Renal pelvis (tissue), 4 donors: Measurements from ENCODE around the gene HS3ST5. TPM values are rescaled to one million over a fixed set of nuclear protein-coding genes. Genes with fewer than 3 reads are reported as not detected.
"Not testable (repeated sequence)": the region's sequence is repeated elsewhere in the genome, so short reads cannot be mapped to it uniquely, and the experiment has no call there.

ENCODE experiments used
- DNase-seq: peaks from one replicate; pipeline ENCODE4 v3.0.0-alpha.2; 2013
- polyA plus RNA-seq, 3 donors: library from polyadenylated mRNA; unstranded; fragments of 120-200 nt; gene quantifications; one replicate each; pipeline ENCODE4 v1.2.1, GENCODE V29; 2013; ENCODE audit not compliant: insufficient read length in 3 of 3

HS3ST5 gene
- polyA plus RNA-seq, 3 donors = 0.63 to 1.1 (median 0.96) TPM

- no peak for DNase-seq
These were observed 291.8 kb downstream of the HS3ST5 start for GRCh38 chr6:114051031-114051430.

- no peak for DNase-seq
These were observed 293.4 kb downstream of the HS3ST5 start for GRCh38 chr6:114049367-114049966.

DNA sequence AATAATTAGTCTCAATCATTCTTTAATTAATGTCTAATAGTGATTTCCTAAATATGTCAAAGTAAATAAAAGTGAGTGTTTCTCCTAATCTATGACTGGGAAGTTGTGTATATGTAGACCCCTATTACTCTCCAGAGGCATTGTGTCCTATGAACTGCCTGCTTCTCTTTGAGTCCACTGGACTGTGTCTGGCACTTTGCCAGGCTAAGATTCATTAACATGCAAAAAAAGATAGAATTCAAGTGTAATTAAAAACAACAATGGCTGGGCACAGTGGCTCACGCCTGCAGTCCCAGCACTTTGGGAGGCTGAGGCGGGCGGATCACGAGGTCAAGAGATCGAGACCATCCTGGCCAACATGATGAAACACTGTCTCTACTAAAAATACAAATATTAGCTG lies 298.3 kb downstream of the HS3ST5 start:
- not testable (repeated sequence) for DNase-seq

GRCh38 chr6:114042267-114043016 lies 300.4 kb downstream of the HS3ST5 start:
- DNase-seq = no peak

DNA sequence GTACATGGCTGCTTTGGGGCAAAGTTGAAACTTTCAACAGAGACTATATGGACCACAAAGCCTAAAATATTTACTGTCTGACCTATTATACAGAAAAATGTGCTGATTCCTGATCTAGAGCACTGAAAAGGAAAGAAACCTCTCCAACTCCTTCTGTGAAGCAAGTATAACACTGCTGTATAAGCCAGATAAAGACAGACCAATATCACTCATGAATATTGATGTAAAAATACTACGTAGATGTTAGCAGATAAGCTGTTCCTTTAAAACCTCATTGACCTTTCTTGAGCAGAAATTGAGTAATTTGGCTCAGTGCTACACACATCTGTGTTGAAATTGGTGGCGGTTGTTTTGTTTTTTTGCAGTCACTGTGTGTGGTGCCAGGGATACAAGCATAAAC lies 302.0 kb downstream of the HS3ST5 start:
- DNase-seq = no peak

- DNase-seq = no peak
These were observed 303.0 kb downstream of the HS3ST5 start for GRCh38 chr6:114039841-114040240.

DNA sequence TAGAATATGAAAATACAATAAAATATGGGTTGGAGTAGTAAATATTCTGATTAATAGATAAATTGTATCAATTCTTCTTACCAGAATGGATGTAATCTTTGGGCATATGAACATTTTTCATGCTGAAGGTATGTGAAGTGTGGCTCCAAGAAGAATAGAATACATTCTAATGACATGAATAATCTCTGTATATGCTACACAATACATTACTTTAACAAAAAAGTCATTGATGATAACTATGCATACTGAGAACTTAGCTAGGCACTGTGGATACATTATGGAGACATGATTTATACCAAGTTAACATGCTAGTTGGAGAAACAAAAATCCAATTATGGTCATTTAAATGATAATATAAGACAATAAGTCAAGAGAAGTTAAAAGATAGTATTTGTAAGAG lies 309.2 kb downstream of the HS3ST5 start:
- DNase-seq = no peak

GRCh38 chr6:114032721-114033120 lies 310.1 kb downstream of the HS3ST5 start:
- no peak for DNase-seq

DNA sequence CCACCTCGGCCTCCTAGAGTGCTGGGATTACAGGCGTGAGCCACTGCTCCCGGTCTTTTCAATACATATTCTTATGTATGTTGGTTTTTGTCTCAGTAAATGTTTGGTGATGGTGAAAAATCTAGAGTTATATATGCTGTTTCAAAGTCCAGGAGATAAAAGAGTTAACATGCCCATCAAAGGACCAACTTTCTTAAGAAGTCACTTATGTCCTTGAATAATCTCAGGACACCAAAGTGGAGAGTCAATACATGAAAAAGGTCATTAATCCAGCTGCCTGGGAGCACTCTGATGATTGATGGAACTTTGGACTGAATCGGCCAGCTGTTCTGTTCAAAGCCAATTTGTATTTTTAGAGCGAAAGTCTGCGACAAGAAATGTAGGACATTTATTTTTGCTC lies 312.1 kb downstream of the HS3ST5 start:
- no peak for DNase-seq

- DNase-seq = no peak
These were observed 318.1 kb downstream of the HS3ST5 start for GRCh38 chr6:114024746-114025145.

DNA sequence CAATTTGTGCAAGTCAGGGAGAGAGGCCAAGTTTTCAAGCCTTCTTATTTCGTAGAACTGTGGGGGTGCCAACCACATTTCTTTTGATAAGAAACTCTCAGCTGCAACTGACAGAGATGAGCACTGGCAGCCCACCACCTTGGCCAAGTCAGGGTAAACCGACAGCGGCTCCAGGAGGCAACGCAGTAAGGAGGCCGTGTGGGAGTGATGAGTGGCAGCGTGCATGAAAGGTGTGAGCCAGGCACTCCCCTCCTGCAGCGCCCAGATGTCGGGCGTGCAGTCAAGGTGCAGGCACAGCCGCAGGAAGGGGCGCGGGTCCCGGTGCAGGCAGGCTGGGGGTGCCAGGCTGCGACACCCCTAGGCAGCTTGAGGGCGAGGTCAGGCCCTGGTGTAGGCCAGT lies 322.6 kb downstream of the HS3ST5 start:
- no peak for DNase-seq

DNA sequence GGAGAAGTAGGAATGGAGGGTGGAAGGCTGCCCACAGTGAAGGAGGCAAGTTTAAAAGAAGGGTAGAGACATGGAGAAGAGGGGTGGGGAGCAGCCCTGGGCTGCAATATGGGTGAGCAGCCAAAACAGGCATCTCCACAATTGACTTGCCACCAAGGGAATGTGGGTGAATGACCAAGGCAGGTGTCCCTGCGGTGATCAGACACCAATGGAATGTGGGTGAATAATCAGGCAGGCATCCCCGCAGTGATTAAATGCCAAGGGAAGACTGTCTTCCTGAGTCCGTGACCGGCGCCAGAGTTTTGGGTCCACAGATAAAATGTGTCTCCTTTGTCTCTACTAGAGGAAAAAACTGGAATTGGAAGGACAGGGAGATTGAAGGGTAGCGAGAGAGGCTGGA lies 325.7 kb downstream of the HS3ST5 start:
- DNase-seq = not testable (repeated sequence)

- not testable (repeated sequence) for DNase-seq
These were observed 328.7 kb downstream of the HS3ST5 start for GRCh38 chr6:114014106-114014505.

DNA sequence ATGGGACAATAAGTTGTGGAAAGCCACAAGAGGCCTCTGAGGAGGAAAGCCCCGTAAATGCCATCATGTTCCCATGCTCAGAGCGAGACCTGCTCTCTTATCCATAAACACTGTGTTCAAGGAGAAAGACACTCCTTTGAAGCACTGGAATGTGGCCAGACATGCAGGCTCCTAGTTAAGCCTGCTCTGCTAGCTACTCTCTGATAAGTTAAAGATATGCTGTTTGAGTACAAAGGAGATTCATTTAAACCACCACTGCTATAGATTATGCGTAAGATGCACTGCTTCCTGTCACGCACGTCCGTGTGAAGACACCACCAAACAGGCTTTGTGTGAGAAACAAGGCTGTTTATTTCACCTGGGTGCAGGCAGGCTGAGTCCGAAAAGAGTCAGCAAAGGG lies 331.3 kb downstream of the HS3ST5 start:
- not testable (repeated sequence) for DNase-seq

- no peak for DNase-seq
These were observed 332.3 kb downstream of the HS3ST5 start for GRCh38 chr6:114010540-114010939.

DNA sequence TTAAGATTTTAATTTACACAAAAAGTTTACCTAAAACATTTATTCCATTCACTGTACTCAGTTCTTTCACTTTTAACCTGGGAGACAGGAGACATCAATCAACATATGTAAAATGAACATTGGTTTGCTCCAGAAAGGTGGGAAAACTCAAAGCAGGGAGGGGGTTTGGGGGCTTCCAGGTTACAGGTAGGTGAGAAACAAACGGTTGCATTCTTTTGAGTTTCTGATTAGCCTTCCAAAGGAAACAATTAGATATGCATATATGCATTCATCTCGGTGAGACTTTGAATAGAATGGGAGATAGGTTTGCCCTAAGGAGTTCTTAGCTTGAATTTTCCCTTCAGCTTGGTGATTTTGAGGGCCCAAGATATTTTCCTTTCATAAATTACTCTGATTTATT lies 333.6 kb downstream of the HS3ST5 start:
- DNase-seq = no peak

GRCh38 chr6:114008331-114008730 lies 334.5 kb downstream of the HS3ST5 start:
- DNase-seq = no peak

GRCh38 chr6:114007516-114007915 lies 335.3 kb downstream of the HS3ST5 start:
- DNase-seq = no peak
